Hepatocyte (in vitro differentiated cells): ENCODE data around the gene DNAJC15. TPM values are rescaled to one million over a fixed set of nuclear protein-coding genes. Genes with fewer than 3 reads are reported as not detected.

Experiments used
- DNase-seq: peaks from one replicate; pipeline ENCODE4 v3.0.0-alpha.2; 2016; ENCODE audit warnings: low spot score
- H2AFZ ChIP-seq: fragments of 200-600 bp; sonication (generic); 2 replicates; pipeline ENCODE4 v1.6.0; 2016; ENCODE audit warnings: antibody characterized with exemption, mild to moderate bottlenecking
- H3K27ac ChIP-seq: fragments of 200-600 bp; sonication (generic); 2 replicates; pipeline ENCODE4 v1.5.1; 2016; ENCODE audit warnings: mild to moderate bottlenecking
- H3K27me3 ChIP-seq: fragments of 200-600 bp; sonication (generic); 2 replicates; pipeline ENCODE4 v1.6.1; 2016
- H3K36me3 ChIP-seq: fragments of 200-600 bp; sonication (generic); replicated peaks from 2 replicates; pipeline ENCODE4 v1.5.1; 2016; ENCODE audit warnings: low read depth; ENCODE audit not compliant: insufficient read depth
- H3K4me1 ChIP-seq: fragments of 200-600 bp; sonication (generic); 2 replicates; pipeline ENCODE4 v1.5.1; 2016; ENCODE audit warnings: mild to moderate bottlenecking, moderate library complexity; ENCODE audit not compliant: insufficient read depth
- H3K4me2 ChIP-seq: fragments of 200-600 bp; sonication (generic); 2 replicates; pipeline ENCODE4 v1.6.0; 2016
- H3K4me3 ChIP-seq: fragments of 200-600 bp; sonication (generic); 2 replicates; pipeline ENCODE4 v1.5.1; 2016; ENCODE audit warnings: mild to moderate bottlenecking
- H3K79me2 ChIP-seq: fragments of 200-600 bp; sonication (generic); 2 replicates; pipeline ENCODE4 v1.6.0; 2017; ENCODE audit warnings: mild to moderate bottlenecking
- H3K9me2 ChIP-seq: fragments of 200-600 bp; sonication (generic); replicated peaks from 2 replicates; pipeline ENCODE4 v1.6.0; 2017; ENCODE audit warnings: mild to moderate bottlenecking; ENCODE audit not compliant: insufficient read depth
- H3K9me3 ChIP-seq: fragments of 200-600 bp; sonication (generic); 2 replicates; pipeline ENCODE4 v1.5.1; 2016; ENCODE audit warnings: low read depth, mild to moderate bottlenecking
- H4K20me1 ChIP-seq: fragments of 200-600 bp; sonication (generic); 2 replicates; pipeline ENCODE4 v1.6.0; 2016; ENCODE audit warnings: mild to moderate bottlenecking; ENCODE audit not compliant: insufficient read depth, poor library complexity, severe bottlenecking
- EZH2 ChIP-seq: fragments of 200-600 bp; sonication (generic); IDR thresholded peaks from 2 replicates; pipeline ENCODE4 v1.6.1; 2016; ENCODE audit warnings: antibody characterized with exemption, mild to moderate bottlenecking, borderline replicate concordance
- EZH2phosphoT487 ChIP-seq: fragments of 200-600 bp; sonication (generic); IDR thresholded peaks from one replicate; pipeline ENCODE4 v1.6.1; 2018; ENCODE audit warnings: antibody characterized with exemption, mild to moderate bottlenecking, low read depth, moderate library complexity; ENCODE audit not compliant: unreplicated experiment, severe bottlenecking
- WGBS: methylation state at CpG from one replicate; pipeline ENCODE4 v1.1.6; 2016; ENCODE audit warnings: low lambda C conversion rate; ENCODE audit errors: missing lambda C conversion rate; 5-methylcytosine and 5-hydroxymethylcytosine counted together
- polyA plus RNA-seq: library from polyadenylated mRNA; unstranded; fragments of >200 nt; fragmentation: Nextera tagmentation; extraction: Ambion mirVana; gene quantifications from 2 replicates; pipeline ENCODE4 v1.2.1, GENCODE V29; 2016
- total RNA-seq: library from RNA; depleted of rRNA; stranded (reverse); fragments of >200 nt; gene quantifications from 2 replicates; pipeline ENCODE4 v1.2.3, GENCODE V29; 2014
- TF ChIP-seq, protein P1 (sequence below): fragments of 200-600 bp; sonication (generic); IDR thresholded peaks from 2 replicates; pipeline ENCODE4 v1.5.1; 2016; ENCODE audit warnings: antibody characterized with exemption, mild to moderate bottlenecking; ENCODE audit not compliant: poor library complexity

Gene DNAJC15
- total and polyA plus RNA-seq, 2 experiments from 2014 or later: 3.5 to 10.6 TPM

- TF ChIP-seq, protein P1, sequence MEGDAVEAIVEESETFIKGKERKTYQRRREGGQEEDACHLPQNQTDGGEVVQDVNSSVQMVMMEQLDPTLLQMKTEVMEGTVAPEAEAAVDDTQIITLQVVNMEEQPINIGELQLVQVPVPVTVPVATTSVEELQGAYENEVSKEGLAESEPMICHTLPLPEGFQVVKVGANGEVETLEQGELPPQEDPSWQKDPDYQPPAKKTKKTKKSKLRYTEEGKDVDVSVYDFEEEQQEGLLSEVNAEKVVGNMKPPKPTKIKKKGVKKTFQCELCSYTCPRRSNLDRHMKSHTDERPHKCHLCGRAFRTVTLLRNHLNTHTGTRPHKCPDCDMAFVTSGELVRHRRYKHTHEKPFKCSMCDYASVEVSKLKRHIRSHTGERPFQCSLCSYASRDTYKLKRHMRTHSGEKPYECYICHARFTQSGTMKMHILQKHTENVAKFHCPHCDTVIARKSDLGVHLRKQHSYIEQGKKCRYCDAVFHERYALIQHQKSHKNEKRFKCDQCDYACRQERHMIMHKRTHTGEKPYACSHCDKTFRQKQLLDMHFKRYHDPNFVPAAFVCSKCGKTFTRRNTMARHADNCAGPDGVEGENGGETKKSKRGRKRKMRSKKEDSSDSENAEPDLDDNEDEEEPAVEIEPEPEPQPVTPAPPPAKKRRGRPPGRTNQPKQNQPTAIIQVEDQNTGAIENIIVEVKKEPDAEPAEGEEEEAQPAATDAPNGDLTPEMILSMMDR: no peak
- TF ChIP-seq EZH2: no peak
- Histone ChIP-seq H4K20me1 (no peaks in the 10 kb centered on the region), H3K4me2 (no peak overlapping the region), H3K4me3 (no peak overlapping the region), H3K4me1 (peaks cover 16% of the 10 kb centered on the region), H3K36me3 (no peaks in the 10 kb centered on the region), H3K79me2 (no peaks in the 10 kb centered on the region), H2AFZ (no peak overlapping the region), H3K27ac (no peak overlapping the region), H3K9me2 (no peaks in the 10 kb centered on the region), H3K9me3 (no peaks in the 10 kb centered on the region), H3K27me3 (no peaks in the 10 kb centered on the region)
- WGBS: 88% methylated on average over 7 of the region's 7 CpGs
- DNase-seq: no peak
These were observed 88.4 kb downstream of the DNAJC15 start for GRCh38 chr13:43111559-43112400.

GRCh38 chr13:43113603-43114002 is 90.2 kb downstream of the DNAJC15 start:
- Histone ChIP-seq H3K9me3 (no peaks in the 10 kb centered on the region), H3K27ac (peak overlapping the region; percentile 1), H3K9me2 (no peaks in the 10 kb centered on the region), H3K4me1 (peaks cover 16% of the 10 kb centered on the region), H3K4me2 (peak overlapping the region; percentile 9), H3K4me3 (no peak overlapping the region), H3K36me3 (no peaks in the 10 kb centered on the region), H2AFZ (no peak overlapping the region), H4K20me1 (no peaks in the 10 kb centered on the region), H3K79me2 (no peaks in the 10 kb centered on the region), H3K27me3 (no peaks in the 10 kb centered on the region)
- no peak for DNase-seq
- TF ChIP-seq EZH2 (no peak), EZH2phosphoT487 (no peak)
- TF ChIP-seq, protein P1: no peak
- 27% methylated on average over 1 of the region's 1 CpG for WGBS

DNA sequence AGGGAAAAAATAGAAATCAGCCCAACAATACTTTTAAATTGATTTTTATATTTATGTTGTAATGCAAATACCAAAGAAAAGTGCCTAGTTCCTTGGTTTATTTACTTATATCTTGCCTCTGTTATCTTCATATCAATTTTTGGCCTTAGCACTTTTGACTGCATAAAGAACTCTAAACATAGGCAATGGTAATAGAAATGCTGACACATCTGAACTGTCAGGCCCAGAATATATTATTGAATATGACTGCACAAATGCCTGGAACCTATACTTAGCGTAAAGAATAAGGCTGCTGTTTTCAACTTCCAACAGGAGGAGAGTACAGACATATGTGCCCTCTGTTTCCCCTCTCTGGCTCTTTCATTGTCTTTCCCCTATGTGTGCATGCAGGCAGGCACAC is 91.1 kb downstream of the DNAJC15 start:
- Histone ChIP-seq H3K4me3 (no peak overlapping the region), H3K4me2 (no peak overlapping the region), H2AFZ (no peak overlapping the region), H3K4me1 (peaks cover 16% of the 10 kb centered on the region), H3K27me3 (no peaks in the 10 kb centered on the region), H3K9me2 (no peaks in the 10 kb centered on the region), H3K79me2 (no peaks in the 10 kb centered on the region), H3K36me3 (no peaks in the 10 kb centered on the region), H3K27ac (no peak overlapping the region), H4K20me1 (no peaks in the 10 kb centered on the region), H3K9me3 (no peaks in the 10 kb centered on the region)
- no peak for TF ChIP-seq EZH2phosphoT487
- TF ChIP-seq EZH2: no peak
- TF ChIP-seq, protein P1: no peak
- WGBS: 71% methylated on average over 1 of the region's 1 CpG
- no peak for DNase-seq
